ENCODE measurements around the gene FAM118A. TPM values are rescaled to one million over a fixed set of nuclear protein-coding genes. Genes with fewer than 3 reads are reported as not detected.

The FAM118A gene
- total RNA-seq, 6 experiments from 2014 or later: 8.6 to 13.2 (median 10.7) TPM

GRCh38 chr22:45286854-45287551 lies 22.7 kb upstream of the FAM118A start:
- Mint-ChIP-seq H3K36me3 (ENCODE audit: low read depth) (no peaks in the 10 kb centered on the region), H3K9me3 (no peaks in the 10 kb centered on the region), H3K27me3 (ENCODE audit: insufficient read depth) (peaks cover 28% of the 10 kb centered on the region), H3K27ac (no peak overlapping the region), H3K4me1 (ENCODE audit: low read depth) (no peaks in the 10 kb centered on the region), H3K4me3 (no peak overlapping the region)
- no peak for DNase-seq
- TF ChIP-seq, protein P1, sequence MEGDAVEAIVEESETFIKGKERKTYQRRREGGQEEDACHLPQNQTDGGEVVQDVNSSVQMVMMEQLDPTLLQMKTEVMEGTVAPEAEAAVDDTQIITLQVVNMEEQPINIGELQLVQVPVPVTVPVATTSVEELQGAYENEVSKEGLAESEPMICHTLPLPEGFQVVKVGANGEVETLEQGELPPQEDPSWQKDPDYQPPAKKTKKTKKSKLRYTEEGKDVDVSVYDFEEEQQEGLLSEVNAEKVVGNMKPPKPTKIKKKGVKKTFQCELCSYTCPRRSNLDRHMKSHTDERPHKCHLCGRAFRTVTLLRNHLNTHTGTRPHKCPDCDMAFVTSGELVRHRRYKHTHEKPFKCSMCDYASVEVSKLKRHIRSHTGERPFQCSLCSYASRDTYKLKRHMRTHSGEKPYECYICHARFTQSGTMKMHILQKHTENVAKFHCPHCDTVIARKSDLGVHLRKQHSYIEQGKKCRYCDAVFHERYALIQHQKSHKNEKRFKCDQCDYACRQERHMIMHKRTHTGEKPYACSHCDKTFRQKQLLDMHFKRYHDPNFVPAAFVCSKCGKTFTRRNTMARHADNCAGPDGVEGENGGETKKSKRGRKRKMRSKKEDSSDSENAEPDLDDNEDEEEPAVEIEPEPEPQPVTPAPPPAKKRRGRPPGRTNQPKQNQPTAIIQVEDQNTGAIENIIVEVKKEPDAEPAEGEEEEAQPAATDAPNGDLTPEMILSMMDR (IDR thresholded peaks at IDR 0.05): no peak

DNA sequence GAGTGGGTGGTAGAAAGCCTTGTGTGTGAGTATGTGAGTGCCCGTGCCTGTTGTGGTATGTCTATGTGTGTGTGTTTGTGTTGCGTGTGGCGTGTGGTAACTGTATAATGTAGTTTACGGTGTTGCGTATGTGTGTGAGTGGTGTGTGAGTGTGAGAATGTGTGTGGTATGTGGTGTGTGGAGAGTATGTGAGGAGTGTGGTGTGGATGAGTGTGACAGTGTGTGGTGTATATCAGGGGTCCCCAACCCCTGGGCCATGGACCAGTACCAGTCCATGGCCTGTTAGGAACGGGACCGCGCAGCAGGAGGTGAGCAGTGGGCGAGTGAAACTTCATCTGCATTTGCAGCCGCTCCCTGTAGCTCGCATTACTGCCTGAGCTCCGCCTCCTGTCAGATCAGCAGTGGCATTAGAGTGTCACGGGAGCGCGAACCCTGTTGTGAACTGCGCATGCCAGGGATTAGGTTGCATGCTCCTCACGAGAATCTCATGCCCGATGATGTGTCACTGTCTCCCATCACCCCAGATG lies 19.3 kb upstream of the FAM118A start:
- Mint-ChIP-seq H3K27me3 (ENCODE audit: insufficient read depth) (peaks cover 34% of the 10 kb centered on the region), H3K4me1 (ENCODE audit: low read depth) (no peaks in the 10 kb centered on the region), H3K4me3 (no peak overlapping the region), H3K9me3 (no peaks in the 10 kb centered on the region), H3K27ac (no peak overlapping the region), H3K36me3 (ENCODE audit: low read depth) (no peaks in the 10 kb centered on the region)
- TF ChIP-seq, protein P1 (IDR thresholded peaks at IDR 0.05): no peak
- DNase-seq: no peak

DNA sequence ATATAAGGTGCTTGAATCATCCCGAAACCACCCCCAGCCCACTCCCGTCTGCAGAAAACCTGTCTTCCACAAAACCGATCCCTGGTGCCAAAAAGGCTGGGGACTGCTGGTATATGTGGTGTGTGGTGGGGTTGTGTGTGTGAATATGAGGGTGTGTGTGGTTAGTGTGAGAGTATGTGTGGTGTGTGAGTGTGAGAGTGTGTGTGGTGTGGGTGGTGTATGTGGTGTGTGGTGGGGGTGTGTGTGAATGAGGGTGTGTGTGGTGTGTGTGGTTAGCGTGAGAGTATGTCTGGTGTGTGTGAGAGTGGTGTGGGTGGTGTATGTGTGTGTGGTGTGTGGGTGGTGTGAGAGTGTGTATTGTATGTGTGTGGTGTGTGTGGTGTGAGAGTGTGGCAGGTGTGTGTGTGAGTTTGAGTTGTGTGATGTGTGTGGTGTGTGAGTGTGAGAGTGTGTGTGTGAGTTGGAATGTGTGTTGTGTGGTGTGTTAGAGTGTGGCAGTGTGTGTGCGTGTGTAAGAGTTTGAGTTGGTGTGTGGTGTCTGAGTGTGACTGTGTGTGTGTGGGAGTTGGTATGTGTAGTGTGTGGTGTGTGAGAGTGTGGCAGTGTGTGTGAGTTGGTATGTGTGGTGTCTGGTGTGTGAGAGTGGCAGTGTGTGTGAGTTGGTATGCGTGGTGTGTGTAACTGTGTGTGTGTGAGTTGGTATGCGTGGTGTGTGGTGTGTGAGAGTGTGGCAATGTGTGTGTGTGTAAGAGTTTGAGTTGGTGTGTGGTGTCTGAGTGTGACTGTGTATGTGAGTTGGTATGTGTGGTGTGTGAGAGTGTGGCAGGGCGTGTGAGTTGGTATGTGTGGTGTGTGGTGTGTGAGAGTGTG lies 18.4 kb upstream of the FAM118A start:
- no peak for DNase-seq
- H3K4me3 Mint-ChIP-seq: no peak overlapping the region
- no peaks in the 10 kb centered on the region for H3K4me1 Mint-ChIP-seq (ENCODE audit: low read depth)
- H3K36me3 Mint-ChIP-seq (ENCODE audit: low read depth): no peaks in the 10 kb centered on the region
- H3K27ac Mint-ChIP-seq: no peak overlapping the region
- no peaks in the 10 kb centered on the region for H3K9me3 Mint-ChIP-seq
- H3K27me3 Mint-ChIP-seq (ENCODE audit: insufficient read depth): peaks cover 28% of the 10 kb centered on the region
- TF ChIP-seq, protein P1 (IDR thresholded peaks at IDR 0.05): no peak

- TF ChIP-seq, protein P1 (IDR thresholded peaks at IDR 0.05): no peak
- Mint-ChIP-seq H3K4me3 (no peak overlapping the region), H3K27ac (no peak overlapping the region), H3K9me3 (no peaks in the 10 kb centered on the region), H3K4me1 (ENCODE audit: low read depth) (no peaks in the 10 kb centered on the region), H3K36me3 (ENCODE audit: low read depth) (no peaks in the 10 kb centered on the region), H3K27me3 (ENCODE audit: insufficient read depth) (peaks cover 26% of the 10 kb centered on the region)
- no peak for DNase-seq
Observed at GRCh38 chr22:45291931-45292290, 17.8 kb upstream of the FAM118A start.

- Mint-ChIP-seq H3K4me1 (ENCODE audit: low read depth) (no peaks in the 10 kb centered on the region), H3K4me3 (no peak overlapping the region)
- DNase-seq: no peak
Observed at GRCh38 chr22:45292731-45293442, 16.8 kb upstream of the FAM118A start.

More at GRCh38 chr22:45292731-45293442, 16.8 kb upstream of the FAM118A start:
- TF ChIP-seq, protein P1 (IDR thresholded peaks at IDR 0.05): no peak
- Mint-ChIP-seq H3K27ac (no peak overlapping the region), H3K36me3 (ENCODE audit: low read depth) (no peaks in the 10 kb centered on the region), H3K27me3 (ENCODE audit: insufficient read depth) (peaks cover 22% of the 10 kb centered on the region), H3K9me3 (no peaks in the 10 kb centered on the region)

Data from HFFc6 (cell line).